GM12878 (cell line): Measurements from ENCODE around the gene COL9A3. TPM values are rescaled to one million over a fixed set of nuclear protein-coding genes. Genes with fewer than 3 reads are reported as not detected.

Experiments used
- ATAC-seq: fragments of 200-7000 bp; cut with Tn5 transposase; 3 replicates; pipeline ENCODE4 v1.9.1; 2020; ENCODE audit warnings: mild to moderate bottlenecking, moderate library complexity
- BruUV-seq: library from RNA; stranded (reverse); fragments of 400-500 nt; replicated peaks from 2 replicates; lab custom pipeline; 2021; lab: Mats Ljungman, UMichigan
- CTCF ChIA-PET: fragments of 300-600 bp; sonication (Branson Sonifier 250); formaldehyde crosslinking; extraction: SDS; loops from one replicate; lab custom pipeline; 2021; ENCODE audit warnings: inconsistent platforms; lab: Yijun Ruan, JAX
- POLR2A ChIA-PET: fragments of 350-600 bp; formaldehyde crosslinking; extraction: SDS; loops from one replicate; lab custom pipeline; 2021; ENCODE audit warnings: inconsistent platforms; lab: Charles Lee
- RAD21 ChIA-PET: fragments of 300-600 bp; sonication (Branson Sonifier 250); formaldehyde crosslinking; loops from one replicate; lab custom pipeline; 2023; ENCODE audit warnings: antibody characterized with exemption; ENCODE audit not compliant: unreplicated experiment; lab: Charles Lee
- SMC1A ChIA-PET: fragments of 300-600 bp; sonication (Branson Sonifier 250); formaldehyde crosslinking; loops from one replicate; lab custom pipeline; 2023; ENCODE audit not compliant: unreplicated experiment, uncharacterized antibody; lab: Charles Lee
- DNase-seq: peaks from one replicate; pipeline ENCODE4 v3.0.0-alpha.2; 2011; ENCODE audit warnings: low read depth, low spot score
- FAIRE-seq: peaks from 3 replicates; lab custom pipeline; 2011; peaks lifted over from hg19 to GRCh38; lab: Jason Lieb, UNC
- H2AFZ ChIP-seq: 2 replicates; pipeline ENCODE4 v1.6.0; 2011; ENCODE audit warnings: low read depth, low read length, control low read depth; ENCODE audit not compliant: control insufficient read depth
- H3K27ac ChIP-seq: 2 replicates; pipeline ENCODE4 v1.5.1; 2011; ENCODE audit warnings: control low read depth; ENCODE audit not compliant: control insufficient read depth, insufficient read depth
- H3K27me3 ChIP-seq, 2 experiments: replicated peaks in 1 of 2; 2 replicates each; pipeline versions ENCODE4 v1.6.0 to v1.6.1; 2011; ENCODE audit warnings: low read length in 1 of 2; ENCODE audit not compliant: control insufficient read depth in 2 of 2, insufficient read depth in 2 of 2
- H3K36me3 ChIP-seq, 2 experiments: 2 replicates each; pipeline ENCODE4 v1.5.1; 2011; ENCODE audit warnings: low read length in 1 of 2; ENCODE audit not compliant: control insufficient read depth in 2 of 2, insufficient read depth in 2 of 2
- H3K4me1 ChIP-seq: 2 replicates; pipeline ENCODE4 v1.6.1; 2011; ENCODE audit warnings: mild to moderate bottlenecking, low read length, moderate library complexity, mixed read lengths; ENCODE audit not compliant: control insufficient read depth, insufficient read depth
- H3K4me2 ChIP-seq: 2 replicates; pipeline ENCODE4 v1.6.0; 2011; ENCODE audit warnings: control low read depth; ENCODE audit not compliant: control insufficient read depth, insufficient read depth
- H3K4me3 ChIP-seq: fragments of 200-600 bp; sonication (generic); 2 replicates; pipeline ENCODE4 v1.5.1; 2016
- H3K79me2 ChIP-seq: 2 replicates; pipeline ENCODE4 v1.6.0; 2011; ENCODE audit warnings: low read length; ENCODE audit not compliant: control insufficient read depth, insufficient read depth
- H3K9ac ChIP-seq: 2 replicates; pipeline ENCODE4 v1.8.0; 2011; ENCODE audit warnings: low read length, control low read depth, mixed read lengths; ENCODE audit not compliant: control insufficient read depth, insufficient read depth
- H3K9me3 ChIP-seq: replicated peaks from 3 replicates; pipeline ENCODE4 v1.5.1; 2011; ENCODE audit warnings: mild to moderate bottlenecking, low read length; ENCODE audit not compliant: control insufficient read depth, insufficient read depth
- H4K20me1 ChIP-seq: 2 replicates; pipeline ENCODE4 v1.6.0; 2011; ENCODE audit not compliant: control insufficient read depth, insufficient read depth
- ATF2 ChIP-seq: IDR thresholded peaks from 2 replicates; pipeline ENCODE4 v1.6.1; 2012; ENCODE audit warnings: low read length, inconsistent platforms
- CBX5 ChIP-seq: sonication (generic); IDR thresholded peaks from 2 replicates; pipeline ENCODE4 v1.6.1; 2016; ENCODE audit warnings: low read depth, moderate library complexity, mild to moderate bottlenecking, inconsistent platforms
- CEBPB ChIP-seq, 2 experiments: fragments of 150-350 bp in 1 of 2; IDR thresholded peaks; 2 replicates each; pipeline ENCODE4 v1.6.1; 2012 to 2014; ENCODE audit warnings: low read depth in 2 of 2, low read length in 2 of 2, borderline replicate concordance in 1 of 2, inconsistent platforms in 1 of 2
- PAX5 ChIP-seq: IDR thresholded peaks from 2 replicates; pipeline ENCODE4 v1.6.1; 2011; ENCODE audit warnings: low read depth, low read length, borderline replicate concordance
- POLR2AphosphoS5 ChIP-seq: IDR thresholded peaks from 2 replicates; pipeline ENCODE4 v1.6.1; 2011; ENCODE audit warnings: mild to moderate bottlenecking, low read length, inconsistent platforms
- SKIL ChIP-seq: fragments of 450-650 bp; IDR thresholded peaks from 2 replicates; pipeline ENCODE4 v1.6.1; 2017; ENCODE audit warnings: mild to moderate bottlenecking, low read depth, inconsistent platforms; ENCODE audit not compliant: poor library complexity, severe bottlenecking
- YBX1 ChIP-seq: fragments of 450-650 bp; IDR thresholded peaks from 2 replicates; pipeline ENCODE4 v1.6.1; 2016; ENCODE audit warnings: antibody characterized with exemption
- in situ Hi-C: fragments of 300-500 bp; cut with MboI; formaldehyde crosslinking; loops from 9 replicates; pipeline ENCODE4 v1.14.3; 2018; ENCODE audit warnings: mixed read lengths
- intact Hi-C: fragments of 100-400 bp; cut with micrococcal nuclease; formaldehyde crosslinking; loops from one replicate; pipeline ENCODE4 v1.14.2; 2022; ENCODE audit not compliant: unreplicated experiment
- polyA plus RNA-seq, 11 experiments: library from polyadenylated mRNA; depleted of rRNA in 4 of 11; unstranded in 6 of 11; stranded (reverse) in 5 of 11; fragments of >200 nt; fragmentation: Nextera tagmentation in 4 of 11; fragmentation: Illumina TruSeq in 1 of 11; extraction: Ambion mirVana in 4 of 11; extraction: Trizol in 1 of 11; gene quantifications; 1 replicate in 1 of 11; 2 replicates in 10 of 11; pipeline versions ENCODE4 v1.2.1 to v1.2.3, GENCODE V29; 2011 to 2016; ENCODE audit warnings: inconsistent platforms in 2 of 11, missing spikeins in 2 of 11, low read depth in 1 of 11
- total RNA-seq, 4 experiments: library from RNA; depleted of rRNA in 3 of 4; stranded (reverse); fragments of >200 nt in 3 of 4; fragmentation: Illumina TruSeq in 1 of 4; extraction: Trizol in 1 of 4; gene quantifications; 2 replicates each; pipeline versions ENCODE4 v1.2.1 to v1.2.3, GENCODE V29; 2013 to 2021

Gene COL9A3
- total and polyA plus RNA-seq, 10 of the 15 experiments (the other 5 are each of a cell fraction or from before 2014, with no cell fraction given) = 0.09 to 1.7 (median 0.63) TPM; not detected in 1

- no peak overlapping the region for H3K9ac ChIP-seq
- POLR2A ChIA-PET = no interaction called here
- no peaks in the 10 kb centered on the region; the same call in 1 of the 2 replicates for H4K20me1 ChIP-seq
- SMC1A ChIA-PET = interaction anchor here (1.2 to 1.5 kb wide), 3 partner anchors 9 to 27 kb away, joined by 3 to 5 read pairs (median 4); no protein-coding TSS in a partner anchor
- RAD21 ChIA-PET = no interaction called here
- H3K4me3 ChIP-seq = no peak overlapping the region
- no peaks in the 10 kb centered on the region for H3K79me2 ChIP-seq
- TF ChIP-seq YBX1 = no peak
- TF ChIP-seq CEBPB (IDR thresholded peaks at IDR 0.05; ENCODE audit: borderline replicate concordance in 1 of 2, low read depth in 2 of 2, low read length in 2 of 2) = no peak
- no peak for TF ChIP-seq SKIL
- no peak for TF ChIP-seq POLR2AphosphoS5
- no peak for TF ChIP-seq CBX5
- TF ChIP-seq ATF2 = no peak
- TF ChIP-seq PAX5 = no peak
- ATAC-seq (no peak), DNase-seq (no peak), FAIRE-seq (no peak)
- BruUV-seq = no TSS peak
- CTCF ChIA-PET = interaction anchor here (0.6 to 1.9 kb wide), 2 partner anchors 42 to 200 kb away, joined by 3 to 4 read pairs; no protein-coding TSS in a partner anchor
- peaks cover 0 to 3% of the 10 kb centered on the region in 2 experiments; a peak in 1 of 4 replicates for H3K36me3 ChIP-seq
- in situ Hi-C loops = no loop called here
- H3K4me1 ChIP-seq = no peaks in the 10 kb centered on the region
- H3K9me3 ChIP-seq = no peaks in the 10 kb centered on the region
- H3K27me3 ChIP-seq = no peaks in the 10 kb centered on the region
- no peak overlapping the region for H3K4me2 ChIP-seq
- intact Hi-C loops = no loop called here
- H3K27ac ChIP-seq = no peak overlapping the region
- H2AFZ ChIP-seq = no peak overlapping the region
Observed at GRCh38 chr20:62849431-62849830, 32.6 kb downstream of the COL9A3 start.
